Motor neuron (in vitro differentiated cells): ENCODE data around the gene C1orf52. TPM values are rescaled to one million over a fixed set of nuclear protein-coding genes. Genes with fewer than 3 reads are reported as not detected.
A peak's percentile ranks its signal among the peaks of the same experiment; 100 is the strongest.
"Not testable (repeated sequence)": the region's sequence is repeated elsewhere in the genome, so short reads cannot be mapped to it uniquely, and the experiment has no call there.

Source experiments
- ATAC-seq, 8 experiments: fragments of 200-7000 bp; cut with Tn5 transposase; replicated peaks in 6 of 8; 2 replicates each; pipeline ENCODE4 v1.8.0; 2021; ENCODE audit warnings: mild to moderate bottlenecking in 8 of 8, moderate library complexity in 8 of 8
- H3K27ac ChIP-seq, 2 donors: fragments of 250-450 bp; sonication (Bioruptor Pico); 2 replicates each; pipeline ENCODE4 v1.9.0; 2021; ENCODE audit warnings: antibody characterized with exemption in 2 of 2, mild to moderate bottlenecking in 2 of 2, moderate library complexity in 1 of 2
- H3K4me1 ChIP-seq, 2 donors: fragments of 250-450 bp; sonication (Bioruptor Pico); replicated peaks in 1 of 2; 2 replicates each; pipeline ENCODE4 v1.6.1; 2021; ENCODE audit warnings: antibody characterized with exemption in 2 of 2, mild to moderate bottlenecking in 2 of 2, moderate library complexity in 1 of 2
- H3K4me3 ChIP-seq, 5 donors: fragments of 250-450 bp; sonication (Bioruptor Pico); 2 replicates each; pipeline ENCODE4 v1.9.0; 2021; ENCODE audit warnings: antibody characterized with exemption in 5 of 5, mild to moderate bottlenecking in 5 of 5, moderate library complexity in 4 of 5
- WGBS, 10 experiments: fragments of 450-650 bp; shearing (Covaris generic); methylation state at CpG; one replicate each; pipeline ENCODE4 v1.0.0; 2022; 5-methylcytosine and 5-hydroxymethylcytosine counted together
- in situ Hi-C, 9 experiments: fragments of 400-800 bp; cut with MboI; loops; one replicate each; pipeline ENCODE4 v1.15.0; 2021; ENCODE audit warnings: low sequenced_read_pairs in 9 of 9, low pct_unique_long_range_greater_than_20kb in 2 of 9; ENCODE audit not compliant: unreplicated experiment in 9 of 9
- total RNA-seq, 8 experiments: library from RNA; unstranded; fragments of 300-600 nt; gene quantifications; 2 replicates each; pipeline versions ENCODE4 v1.2.3 to v1.2.4, GENCODE V29; 2022

The C1orf52 gene
- total RNA-seq, 8 experiments from 2014 or later = 33.8 to 95.3 (median 59.4) TPM

GRCh38 chr1:85275701-85276214 is 16.3 kb upstream of the C1orf52 start:
- ATAC-seq = no peak
- Histone ChIP-seq H3K27ac (peak overlapping the region; percentile 75 to 87), H3K4me3 (peak overlapping the region; percentile 64 to 74 (median 71)), H3K4me1 (peaks cover 14 to 18% of the 10 kb centered on the region in 2 donors)
- in situ Hi-C loops = no loop called here
- WGBS, 10 experiments = 0 to 7% (median 0%) methylated on average over 3 to 13 of the region's 13 CpGs; no CpG with 5 or more reads in 2 of the 10 experiments

- in situ Hi-C loops = loop anchor here in 3 of 9 experiments (25.0 kb wide), 2 partner anchors 163 to 338 kb away; no protein-coding TSS in a partner anchor
- ATAC-seq = peak in 1 of 8 experiments; percentile 0
Measured at GRCh38 chr1:85274969-85275453, 15.5 kb upstream of the C1orf52 start.

GRCh38 chr1:85273397-85273796 is 13.9 kb upstream of the C1orf52 start:
- no peak for ATAC-seq
- H3K27ac ChIP-seq = no peak overlapping the region
- in situ Hi-C loops = loop anchor here in 3 of 9 experiments (25.0 kb wide), 2 partner anchors 161 to 336 kb away; no protein-coding TSS in a partner anchor
- H3K4me3 ChIP-seq = no peak overlapping the region
- peaks cover 14 to 18% of the 10 kb centered on the region in 2 donors for H3K4me1 ChIP-seq

More at GRCh38 chr1:85274969-85275453, 15.5 kb upstream of the C1orf52 start:
- Histone ChIP-seq H3K27ac (no peak overlapping the region), H3K4me1 (peaks cover 14 to 18% of the 10 kb centered on the region in 2 donors), H3K4me3 (peak overlapping the region; percentile 64 to 74 (median 71))
- 63 to 100% (median 83%) methylated on average over 1 of the region's 1 CpG; no CpG with 5 or more reads in 3 of the 10 experiments for WGBS, 10 experiments

GRCh38 chr1:85268801-85269585 is 9.5 kb upstream of the C1orf52 start:
- H3K4me3 ChIP-seq = no peak overlapping the region
- no peak overlapping the region for H3K27ac ChIP-seq
- no peak for ATAC-seq
- 86 to 100% (median 100%) methylated on average over 1 to 5 of the region's 5 CpGs; no CpG with 5 or more reads in 1 of the 10 experiments for WGBS, 10 experiments
- in situ Hi-C loops = loop anchor here in 3 of 9 experiments (25.0 kb wide), 2 partner anchors 157 to 332 kb away; no protein-coding TSS in a partner anchor
- peaks cover 0 to under 1% of the 10 kb centered on the region in 2 donors for H3K4me1 ChIP-seq

GRCh38 chr1:85267313-85267712 is 7.9 kb upstream of the C1orf52 start:
- no peaks in the 10 kb centered on the region for H3K4me1 ChIP-seq
- in situ Hi-C loops = loop anchor here in 3 of 9 experiments (25.0 kb wide), 2 partner anchors 155 to 330 kb away; no protein-coding TSS in a partner anchor
- WGBS, 10 experiments = 92 to 100% (median 96%) methylated on average over 2 of the region's 2 CpGs
- ATAC-seq = no peak
- no peak overlapping the region for H3K4me3 ChIP-seq
- H3K27ac ChIP-seq = no peak overlapping the region

- no peak overlapping the region for H3K4me3 ChIP-seq
- 75 to 100% (median 97%) methylated on average over 1 to 2 of the region's 2 CpGs; no CpG with 5 or more reads in 1 of the 10 experiments for WGBS, 10 experiments
- no peak overlapping the region for H3K27ac ChIP-seq
- in situ Hi-C loops = loop anchor here in 3 of 9 experiments (25.0 kb wide), 2 partner anchors 152 to 327 kb away; no protein-coding TSS in a partner anchor
- H3K4me1 ChIP-seq = no peaks in the 10 kb centered on the region
- ATAC-seq = no peak
Measured at GRCh38 chr1:85264150-85264549, 4.7 kb upstream of the C1orf52 start.

- Histone ChIP-seq H3K27ac (no peak overlapping the region), H3K4me1 (peaks cover 4 to 6% of the 10 kb centered on the region in 2 donors), H3K4me3 (no peak overlapping the region)
- ATAC-seq = no peak
- in situ Hi-C loops = loop anchor here in 3 of 9 experiments (25.0 kb wide), 2 partner anchors 151 to 326 kb away; no protein-coding TSS in a partner anchor
Measured at GRCh38 chr1:85262985-85263384, 3.5 kb upstream of the C1orf52 start.

- H3K4me1 ChIP-seq = peaks cover 11 to 15% of the 10 kb centered on the region in 2 donors
- ATAC-seq = peak in 3 of 8 experiments; percentile 14 to 23 (median 19)
- H3K27ac ChIP-seq = no peak overlapping the region
- in situ Hi-C loops = loop anchor here in 7 of 9 experiments (5.0 to 25.0 kb wide), 5 partner anchors 148 to 323 kb away; no protein-coding TSS in a partner anchor
- 0 to 100% (median 67%) methylated on average over 1 to 7 of the region's 7 CpGs; no CpG with 5 or more reads in 2 of the 10 experiments for WGBS, 10 experiments
- peak overlapping the region; percentile 64 to 95 (median 73) for H3K4me3 ChIP-seq
Measured at GRCh38 chr1:85259912-85260274, 431 bp upstream of the C1orf52 start.

- Histone ChIP-seq H3K4me1 (peaks cover 11 to 15% of the 10 kb centered on the region in 2 donors), H3K27ac (peak overlapping the region; percentile 89 to 95), H3K4me3 (peak overlapping the region; percentile 64 to 95 (median 73))
- in situ Hi-C loops = loop anchor here in 7 of 9 experiments (5.0 to 25.0 kb wide), 5 partner anchors 146 to 321 kb away; no protein-coding TSS in a partner anchor
- WGBS, 10 experiments = 0 to 40% (median 6%) methylated on average over 1 to 14 of the region's 19 CpGs; no CpG with 5 or more reads in 1 of the 10 experiments
- peak in 3 of 8 experiments; percentile 4 to 18 (median 9) for ATAC-seq
Measured at GRCh38 chr1:85258536-85259117, 835 bp downstream of the C1orf52 start.

GRCh38 chr1:85249042-85249441 is 10.4 kb downstream of the C1orf52 start:
- WGBS, 10 experiments = 57 to 100% (median 78%) methylated on average over 1 to 3 of the region's 3 CpGs; no CpG with 5 or more reads in 3 of the 10 experiments
- H3K4me3 ChIP-seq, H3K4me1 ChIP-seq, ATAC-seq, H3K27ac ChIP-seq: not testable (repeated sequence)
- in situ Hi-C loops = loop anchor here in 1 of 9 experiments (10.0 kb wide), 1 partner anchor 144 kb away; no protein-coding TSS in a partner anchor

- no peaks in the 10 kb centered on the region for H3K4me1 ChIP-seq
- ATAC-seq = no peak
- 20 to 90% (median 68%) methylated on average over 1 of the region's 1 CpG; no CpG with 5 or more reads in 2 of the 10 experiments for WGBS, 10 experiments
- H3K27ac ChIP-seq = no peak overlapping the region
- H3K4me3 ChIP-seq = no peak overlapping the region
- in situ Hi-C loops = loop anchor here in 1 of 9 experiments (10.0 kb wide), 1 partner anchor 141 kb away; no protein-coding TSS in a partner anchor
Measured at GRCh38 chr1:85245891-85246290, 13.6 kb downstream of the C1orf52 start.

- Histone ChIP-seq H3K4me3 (no peak overlapping the region), H3K4me1 (no peaks in the 10 kb centered on the region), H3K27ac (no peak overlapping the region)
- WGBS, 10 experiments = 43 to 100% (median 83%) methylated on average over 1 of the region's 1 CpG; no CpG with 5 or more reads in 4 of the 10 experiments
- in situ Hi-C loops = loop anchor here in 1 of 9 experiments (10.0 kb wide), 1 partner anchor 141 kb away; no protein-coding TSS in a partner anchor
- ATAC-seq = no peak
Measured at GRCh38 chr1:85245456-85245855, 14.0 kb downstream of the C1orf52 start.
